Mucosa of descending colon (tissue), 3 donors: ENCODE results near the gene THBS4. TPM values are rescaled to one million over a fixed set of nuclear protein-coding genes. Genes with fewer than 3 reads are reported as not detected.

Experiments used
- ATAC-seq: fragments of 200-7000 bp; cut with Tn5 transposase; one replicate; pipeline ENCODE4 v1.9.1; 2020; ENCODE audit warnings: mild to moderate bottlenecking, moderate library complexity
- DNase-seq, 3 donors: peaks; one replicate each; pipeline ENCODE4 v3.0.0-alpha.2; 2020
- H3K36me3 ChIP-seq: fragments of 200-600 bp; one replicate; pipeline ENCODE4 v1.8.0; 2021; ENCODE audit warnings: low read depth, mild to moderate bottlenecking
- H3K4me1 ChIP-seq: fragments of 200-600 bp; one replicate; pipeline ENCODE4 v1.8.0; 2021; ENCODE audit warnings: low read depth, mild to moderate bottlenecking
- H3K4me3 ChIP-seq: fragments of 200-600 bp; one replicate; pipeline ENCODE4 v1.8.0; 2021; ENCODE audit warnings: mild to moderate bottlenecking
- H3K9me3 ChIP-seq: fragments of 200-600 bp; one replicate; pipeline ENCODE4 v1.8.0; 2021; ENCODE audit warnings: mild to moderate bottlenecking
- CTCF ChIP-seq: fragments of 200-600 bp; IDR thresholded peaks from one replicate; pipeline ENCODE4 v1.8.0; 2022; ENCODE audit warnings: antibody characterized with exemption, mild to moderate bottlenecking
- intact Hi-C, 2 donors: fragments of 100-400 bp; cut with DNase I in 1 of 2; cut with micrococcal nuclease in 1 of 2; formaldehyde crosslinking; loops; one replicate each; pipeline versions ENCODE4 v1.11.0 to v1.11.1; 2022; cut with DNase I, micrococcal nuclease
- total RNA-seq, 3 donors: library from RNA; stranded (reverse); fragmentation: NEBNext Ultra II Directional in 2 of 3; extraction: Animal tissue kit (Norgen Biotek cat#: 25700) in 2 of 3; gene quantifications; one replicate each; pipeline versions ENCODE4 v1.2.1 to v1.2.4, GENCODE V29; 2021 to 2023
- donor health status: DM: no; HTN: no; CAD: no; lungs with moderate emphysema.
- donor health status: DM: no; HTN: no; CAD: no.
- donor health status: DM: no; HTN: yes; CAD: no.

THBS4 gene
- total RNA-seq, 3 donors from 2014 or later, result 0.84 to 26.2 (median 4.8) TPM

GRCh38 chr5:80059354-80059980 lies 24.3 kb downstream of the THBS4 start:
- no peak overlapping the region for H3K4me3 ChIP-seq

GRCh38 chr5:80060966-80061365 lies 25.8 kb downstream of the THBS4 start:
- H3K4me3 ChIP-seq, result no peak overlapping the region
- DNase-seq (no peak), ATAC-seq (no peak)
- no peak for TF ChIP-seq CTCF
- no peaks in the 10 kb centered on the region for H3K9me3 ChIP-seq
- intact Hi-C loops, result no loop called here
- H3K36me3 ChIP-seq, result no peaks in the 10 kb centered on the region
- H3K4me1 ChIP-seq, result no peaks in the 10 kb centered on the region

More at GRCh38 chr5:80059354-80059980, 24.3 kb downstream of the THBS4 start:
- DNase-seq (no peak), ATAC-seq (no peak)
- no peaks in the 10 kb centered on the region for H3K4me1 ChIP-seq
- H3K36me3 ChIP-seq, result no peaks in the 10 kb centered on the region
- no peaks in the 10 kb centered on the region for H3K9me3 ChIP-seq
- intact Hi-C loops, result no loop called here
- TF ChIP-seq CTCF, result no peak

GRCh38 chr5:80061547-80061946 lies 26.4 kb downstream of the THBS4 start:
- intact Hi-C loops, result no loop called here
- no peaks in the 10 kb centered on the region for H3K9me3 ChIP-seq
- DNase-seq, result no peak
- no peaks in the 10 kb centered on the region for H3K4me1 ChIP-seq
- no peaks in the 10 kb centered on the region for H3K36me3 ChIP-seq
- ATAC-seq, result no peak
- no peak overlapping the region for H3K4me3 ChIP-seq
- no peak for TF ChIP-seq CTCF

GRCh38 chr5:80064124-80064523 lies 29.0 kb downstream of the THBS4 start:
- ATAC-seq (no peak), DNase-seq (no peak)
- H3K36me3 ChIP-seq, result no peaks in the 10 kb centered on the region
- TF ChIP-seq CTCF, result no peak
- intact Hi-C loops, result no loop called here
- H3K9me3 ChIP-seq, result no peaks in the 10 kb centered on the region
- H3K4me1 ChIP-seq, result no peaks in the 10 kb centered on the region
- no peak overlapping the region for H3K4me3 ChIP-seq

GRCh38 chr5:80067016-80067415 lies 31.9 kb downstream of the THBS4 start:
- DNase-seq, result no peak
- TF ChIP-seq CTCF, result no peak
- intact Hi-C loops, result no loop called here
- H3K4me3 ChIP-seq, result no peak overlapping the region
- peaks cover 6% of the 10 kb centered on the region for H3K4me1 ChIP-seq
- no peak for ATAC-seq
- H3K36me3 ChIP-seq, result no peaks in the 10 kb centered on the region
- H3K9me3 ChIP-seq, result no peaks in the 10 kb centered on the region
